ENCODE measurements around the gene TMEM139.

- TF ChIP-seq EZH2 (optimal IDR thresholded peaks at IDR 0.05; ENCODE audit: low read depth, low read length) (no peak), CTCF (IDR thresholded peaks at IDR 0.05; ENCODE audit: low read length) (no peak), EZH2phosphoT487 (IDR thresholded peaks at IDR 0.05; ENCODE audit: low read length) (no peak)
Observed at GRCh38 chr7:143280566-143280965, 4.2 kb upstream of the TMEM139 start.

Data from MM.1S (cell line).